ENCODE data around the gene VPS37B. TPM values are rescaled to one million over a fixed set of nuclear protein-coding genes. Genes with fewer than 3 reads are reported as not detected.
A peak's percentile ranks its signal among the peaks of the same experiment; 100 is the strongest.

The VPS37B gene
- total RNA-seq, 6 experiments from 2014 or later, result 26.4 to 33.1 (median 28.1) TPM

DNA sequence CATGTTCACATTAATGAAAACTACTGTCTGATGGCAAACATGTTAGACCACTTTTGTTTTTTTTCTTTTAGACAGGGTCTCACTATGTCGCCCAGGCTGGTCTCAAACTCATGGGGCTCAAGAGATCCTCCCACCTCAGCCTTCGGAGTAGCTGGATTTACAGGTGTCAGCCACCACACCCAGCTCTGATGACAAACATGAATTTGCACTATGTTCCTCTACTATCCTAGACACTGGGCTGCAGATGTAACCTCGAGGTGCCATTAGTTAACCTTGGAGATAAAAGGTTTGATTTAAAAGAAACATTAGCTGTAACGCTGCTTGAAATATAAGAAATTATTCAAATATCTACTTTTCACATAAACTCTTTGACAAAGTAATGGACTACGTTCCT, 8.1 kb downstream of the VPS37B start:
- no peak for DNase-seq
- TF ChIP-seq, protein P1, sequence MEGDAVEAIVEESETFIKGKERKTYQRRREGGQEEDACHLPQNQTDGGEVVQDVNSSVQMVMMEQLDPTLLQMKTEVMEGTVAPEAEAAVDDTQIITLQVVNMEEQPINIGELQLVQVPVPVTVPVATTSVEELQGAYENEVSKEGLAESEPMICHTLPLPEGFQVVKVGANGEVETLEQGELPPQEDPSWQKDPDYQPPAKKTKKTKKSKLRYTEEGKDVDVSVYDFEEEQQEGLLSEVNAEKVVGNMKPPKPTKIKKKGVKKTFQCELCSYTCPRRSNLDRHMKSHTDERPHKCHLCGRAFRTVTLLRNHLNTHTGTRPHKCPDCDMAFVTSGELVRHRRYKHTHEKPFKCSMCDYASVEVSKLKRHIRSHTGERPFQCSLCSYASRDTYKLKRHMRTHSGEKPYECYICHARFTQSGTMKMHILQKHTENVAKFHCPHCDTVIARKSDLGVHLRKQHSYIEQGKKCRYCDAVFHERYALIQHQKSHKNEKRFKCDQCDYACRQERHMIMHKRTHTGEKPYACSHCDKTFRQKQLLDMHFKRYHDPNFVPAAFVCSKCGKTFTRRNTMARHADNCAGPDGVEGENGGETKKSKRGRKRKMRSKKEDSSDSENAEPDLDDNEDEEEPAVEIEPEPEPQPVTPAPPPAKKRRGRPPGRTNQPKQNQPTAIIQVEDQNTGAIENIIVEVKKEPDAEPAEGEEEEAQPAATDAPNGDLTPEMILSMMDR (IDR thresholded peaks at IDR 0.05), result no peak
- H3K9me3 Mint-ChIP-seq, result no peaks in the 10 kb centered on the region
- H3K27me3 Mint-ChIP-seq (ENCODE audit: insufficient read depth), result no peaks in the 10 kb centered on the region
- H3K4me1 Mint-ChIP-seq (ENCODE audit: low read depth), result peaks cover 83% of the 10 kb centered on the region
- H3K4me3 Mint-ChIP-seq, result peak overlapping the region; percentile 4; the same call in 1 of the 2 replicates
- no peaks in the 10 kb centered on the region for H3K36me3 Mint-ChIP-seq (ENCODE audit: low read depth)
- H3K27ac Mint-ChIP-seq, result peak overlapping the region; percentile 81

DNA sequence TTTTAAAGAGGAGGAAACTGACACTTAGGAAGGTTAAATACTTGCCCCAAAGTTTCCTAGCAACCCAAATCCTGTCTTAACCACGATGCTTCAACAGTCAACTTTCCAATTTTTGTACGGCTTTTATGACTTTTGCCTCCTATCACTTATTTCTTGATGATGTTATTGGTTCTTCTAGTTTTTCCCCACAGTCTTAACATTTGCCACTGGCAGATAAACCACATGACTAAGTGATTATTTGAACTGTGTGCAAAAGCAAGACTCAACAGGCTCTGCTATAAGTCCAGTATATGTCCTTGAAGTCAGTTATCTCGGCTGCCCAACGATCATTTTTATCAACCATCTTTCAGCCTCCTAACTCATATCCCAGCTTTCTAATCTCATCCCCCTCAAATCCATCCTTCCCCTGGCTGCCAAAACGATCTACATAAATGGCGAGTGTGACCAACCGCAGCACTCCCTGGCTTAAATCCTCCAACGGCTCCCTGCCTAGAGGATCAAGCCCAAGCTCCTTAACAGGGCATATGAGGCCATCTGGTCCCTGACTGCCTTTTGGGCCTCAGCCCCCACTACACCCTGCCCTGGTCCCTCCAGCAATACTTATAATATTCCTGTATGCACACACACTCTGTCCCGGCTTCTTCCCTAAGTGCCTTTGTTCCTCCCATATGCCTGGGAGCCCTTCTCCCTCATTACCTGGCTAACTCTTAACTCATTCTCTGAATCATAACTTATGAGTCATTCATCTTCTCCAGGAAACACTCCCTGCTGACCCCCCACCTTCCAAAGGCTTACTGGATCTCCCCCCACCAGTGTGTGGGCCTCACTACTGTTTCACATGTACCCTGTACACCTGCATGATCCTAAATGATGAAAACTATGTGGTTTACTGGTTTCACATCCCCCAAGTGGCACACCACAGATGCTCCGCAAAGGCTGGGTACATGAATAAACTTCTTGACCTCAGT, 8.8 kb downstream of the VPS37B start:
- Mint-ChIP-seq H3K4me3 (peak overlapping the region; percentile 67), H3K36me3 (ENCODE audit: low read depth) (no peaks in the 10 kb centered on the region), H3K4me1 (ENCODE audit: low read depth) (peaks cover 76% of the 10 kb centered on the region), H3K27ac (peak overlapping the region; percentile 81), H3K27me3 (ENCODE audit: insufficient read depth) (no peaks in the 10 kb centered on the region), H3K9me3 (no peaks in the 10 kb centered on the region)
- TF ChIP-seq, protein P1 (IDR thresholded peaks at IDR 0.05), result no peak
- peak; percentile 43 for DNase-seq

DNA sequence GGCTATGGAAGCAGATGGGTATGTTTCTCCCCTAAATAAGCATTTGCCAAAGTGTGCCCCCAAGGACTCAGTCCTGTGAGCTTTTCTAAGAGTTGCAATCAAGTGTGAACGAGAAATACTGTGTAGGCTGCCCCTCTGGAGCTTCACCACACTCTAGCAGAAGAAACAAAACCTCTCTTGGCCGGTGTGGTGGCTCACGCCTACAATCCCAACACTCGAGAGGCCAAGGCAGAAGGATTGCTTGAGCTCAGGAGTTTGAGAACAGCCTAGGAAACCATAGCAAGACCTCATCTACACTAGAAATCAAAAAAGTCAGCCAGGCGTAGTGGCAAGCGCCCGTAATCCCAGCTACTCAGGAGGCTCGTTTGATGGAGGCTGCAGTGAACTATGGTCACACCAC, 9.8 kb downstream of the VPS37B start:
- no peaks in the 10 kb centered on the region for H3K27me3 Mint-ChIP-seq (ENCODE audit: insufficient read depth)
- DNase-seq, result no peak
- TF ChIP-seq, protein P1 (IDR thresholded peaks at IDR 0.05), result no peak
- H3K27ac Mint-ChIP-seq, result no peak overlapping the region; the same call in 1 of the 2 replicates
- H3K36me3 Mint-ChIP-seq (ENCODE audit: low read depth), result no peaks in the 10 kb centered on the region
- no peaks in the 10 kb centered on the region for H3K9me3 Mint-ChIP-seq
- no peak overlapping the region for H3K4me3 Mint-ChIP-seq
- H3K4me1 Mint-ChIP-seq (ENCODE audit: low read depth), result peaks cover 70% of the 10 kb centered on the region

DNA sequence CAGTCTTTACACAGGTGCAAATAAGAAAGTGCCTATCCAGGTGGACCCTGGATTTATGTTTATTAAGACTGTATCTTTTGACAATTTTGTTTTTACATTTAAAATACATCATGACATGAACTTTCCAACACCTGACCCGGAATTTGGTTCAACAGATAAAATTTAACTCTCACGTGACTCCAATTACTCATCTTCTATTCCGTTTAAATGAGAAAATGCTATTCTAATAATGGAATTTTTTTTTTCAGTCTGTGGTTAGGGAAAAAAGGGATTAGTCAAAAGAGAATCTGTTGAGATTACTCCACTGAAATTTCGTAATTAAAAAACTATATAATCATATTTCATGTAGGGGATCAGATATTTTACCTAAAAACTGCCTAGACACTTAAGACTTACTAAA, 11.1 kb downstream of the VPS37B start:
- H3K27ac Mint-ChIP-seq, result no peak overlapping the region; the same call in 1 of the 2 replicates
- no peaks in the 10 kb centered on the region for H3K9me3 Mint-ChIP-seq
- DNase-seq, result no peak
- peaks cover 73% of the 10 kb centered on the region for H3K4me1 Mint-ChIP-seq (ENCODE audit: low read depth)
- TF ChIP-seq, protein P1 (IDR thresholded peaks at IDR 0.05), result no peak
- no peaks in the 10 kb centered on the region for H3K36me3 Mint-ChIP-seq (ENCODE audit: low read depth)
- no peaks in the 10 kb centered on the region for H3K27me3 Mint-ChIP-seq (ENCODE audit: insufficient read depth)
- H3K4me3 Mint-ChIP-seq, result 0 out of 2 replicates have a peak overlapping the region, but pooled peaks have one; percentile 15

DNA sequence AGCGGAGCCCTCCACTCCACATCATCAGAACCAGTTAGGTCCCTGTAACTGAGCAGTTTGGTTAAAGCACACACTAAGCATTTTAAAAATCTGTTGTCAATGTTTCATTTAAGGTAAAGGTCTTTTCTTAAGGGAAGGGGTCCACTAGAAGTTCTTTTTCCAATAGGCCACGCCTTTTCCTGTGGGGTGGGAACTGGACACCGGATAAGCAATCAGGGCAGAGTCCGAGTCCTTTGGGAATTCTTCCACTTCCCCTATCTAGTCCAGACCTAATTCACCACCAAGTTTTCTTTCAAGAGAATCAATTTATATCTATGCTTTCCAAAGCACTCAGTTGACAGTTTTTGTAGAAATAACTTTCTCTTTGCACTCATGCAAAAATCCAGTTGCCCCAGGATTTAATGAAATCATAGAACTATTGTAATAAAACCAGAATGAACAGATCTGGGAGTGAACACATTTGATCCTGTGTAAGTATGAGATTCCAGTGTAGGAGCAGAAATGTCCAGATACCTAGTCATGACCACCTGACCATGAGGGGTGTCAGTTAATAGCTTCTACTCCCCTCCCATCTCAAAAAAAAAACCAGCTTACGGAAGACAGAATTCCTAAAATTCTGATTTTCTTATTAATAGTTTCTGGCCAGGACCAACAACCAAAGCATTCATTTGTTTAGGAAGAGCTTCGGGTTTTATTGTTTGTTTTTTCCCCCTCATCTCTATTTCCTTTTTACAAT, 11.7 kb downstream of the VPS37B start:
- DNase-seq, result no peak
- H3K36me3 Mint-ChIP-seq (ENCODE audit: low read depth), result no peaks in the 10 kb centered on the region
- TF ChIP-seq, protein P1 (IDR thresholded peaks at IDR 0.05), result no peak
- H3K4me1 Mint-ChIP-seq (ENCODE audit: low read depth), result peaks cover 71% of the 10 kb centered on the region
- H3K4me3 Mint-ChIP-seq, result peak overlapping the region; percentile 27; the same call in 1 of the 2 replicates
- peak overlapping the region; percentile 61 for H3K27ac Mint-ChIP-seq
- H3K9me3 Mint-ChIP-seq, result no peaks in the 10 kb centered on the region
- no peaks in the 10 kb centered on the region for H3K27me3 Mint-ChIP-seq (ENCODE audit: insufficient read depth)
